ENCODE data around the gene C1orf105. TPM values are rescaled to one million over a fixed set of nuclear protein-coding genes. Genes with fewer than 3 reads are reported as not detected.

Gene C1orf105
- total RNA-seq (2022; extraction: Qiagen RNA extraction; ENCODE audit: low read depth): not detected in 5 replicates

GRCh38 chr1:172420385-172420784 lies at the start of gene C1orf105:
C1orf105 (plus strand) TSS chr1:172420685; CDS start chr1:172420886, 201 bp downstream.

GRCh38 chr1:172443666-172444453 lies 23.4 kb downstream of the C1orf105 start, which contains the start of gene PIGC:
PIGC (minus strand) TSS chr1:172444069; CDS start chr1:172442622, 1,447 bp downstream.

Other genes starting within 250 kb of the C1orf105 start
- 34.6 to 42.6 TPM (median 37.3 TPM) in 5 replicates for gene PIGC, start 23.4 kb downstream of the C1orf105 start, total RNA-seq (2022; extraction: Qiagen RNA extraction; ENCODE audit: low read depth)
- gene SUCO, start 112.5 kb downstream of the C1orf105 start, total RNA-seq (2022; extraction: Qiagen RNA extraction; ENCODE audit: low read depth): 6.6 to 11.8 TPM (median 11.0 TPM) in 5 replicates
- not detected in 5 replicates for gene FASLG, start 238.4 kb downstream of the C1orf105 start, total RNA-seq (2022; extraction: Qiagen RNA extraction; ENCODE audit: low read depth)

Measured in A549 treated with ZK216348 at 1 μM for 4 hours (cell line).